ENCODE results near the gene KCNRG.

KCNRG gene

DNA sequence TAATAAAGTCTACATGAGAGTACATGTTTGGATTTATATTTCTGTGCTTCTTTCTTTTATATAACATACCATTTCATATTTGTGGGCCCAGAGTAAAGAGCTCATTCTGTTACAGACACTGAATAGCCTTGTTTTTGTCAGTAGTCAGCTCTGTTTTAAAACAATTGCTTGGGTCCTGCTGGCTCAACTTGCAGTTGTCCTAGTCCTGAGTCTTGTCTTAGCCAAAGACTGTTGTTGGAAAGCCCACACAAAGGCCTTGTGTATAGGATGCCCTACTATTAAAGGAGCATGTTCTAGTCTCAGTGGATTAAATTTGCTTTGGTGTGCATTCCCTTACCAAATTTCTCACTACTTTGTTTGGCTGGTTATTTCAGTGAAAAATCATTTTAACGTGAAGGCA lies 3.8 kb upstream of the KCNRG start:
- Histone ChIP-seq H3K4me3 (ENCODE audit: low read depth in 1 of 2, low read length in 2 of 2) (no peak overlapping the region), H3K27ac (ENCODE audit: low read depth, low read length) (no peak overlapping the region), H3K36me3 (ENCODE audit: control insufficient read depth in 1 of 2, insufficient read depth in 2 of 2, low read length in 2 of 2) (peaks cover 24 to 26% of the 10 kb centered on the region in 2 donors), H3K9me3 (ENCODE audit: control insufficient read depth in 1 of 2, low read length in 2 of 2) (no peaks in the 10 kb centered on the region), H3K27me3 (ENCODE audit: control insufficient read depth in 1 of 2, insufficient read depth in 2 of 2, low read length in 2 of 2) (no peaks in the 10 kb centered on the region), H3K4me1 (ENCODE audit: control insufficient read depth in 1 of 2, insufficient read depth in 2 of 2, low read length in 2 of 2) (peaks cover 0 to 3% of the 10 kb centered on the region in 2 donors), H3K9ac (ENCODE audit: low read depth in 1 of 2, low read length in 2 of 2) (no peak overlapping the region)

- Histone ChIP-seq H3K36me3 (ENCODE audit: control insufficient read depth in 1 of 2, insufficient read depth in 2 of 2, low read length in 2 of 2) (peaks cover 24 to 26% of the 10 kb centered on the region in 2 donors), H3K27ac (ENCODE audit: low read depth, low read length) (no peak overlapping the region), H3K4me1 (ENCODE audit: control insufficient read depth in 1 of 2, insufficient read depth in 2 of 2, low read length in 2 of 2) (no peaks in the 10 kb centered on the region), H3K27me3 (ENCODE audit: control insufficient read depth in 1 of 2, insufficient read depth in 2 of 2, low read length in 2 of 2) (no peaks in the 10 kb centered on the region), H3K4me3 (ENCODE audit: low read depth in 1 of 2, low read length in 2 of 2) (no peak overlapping the region), H3K9me3 (ENCODE audit: control insufficient read depth in 1 of 2, low read length in 2 of 2) (no peaks in the 10 kb centered on the region), H3K9ac (ENCODE audit: low read depth in 1 of 2, low read length in 2 of 2) (no peak overlapping the region)
These were observed 2.7 kb upstream of the KCNRG start for GRCh38 chr13:50012396-50013169.

DNA sequence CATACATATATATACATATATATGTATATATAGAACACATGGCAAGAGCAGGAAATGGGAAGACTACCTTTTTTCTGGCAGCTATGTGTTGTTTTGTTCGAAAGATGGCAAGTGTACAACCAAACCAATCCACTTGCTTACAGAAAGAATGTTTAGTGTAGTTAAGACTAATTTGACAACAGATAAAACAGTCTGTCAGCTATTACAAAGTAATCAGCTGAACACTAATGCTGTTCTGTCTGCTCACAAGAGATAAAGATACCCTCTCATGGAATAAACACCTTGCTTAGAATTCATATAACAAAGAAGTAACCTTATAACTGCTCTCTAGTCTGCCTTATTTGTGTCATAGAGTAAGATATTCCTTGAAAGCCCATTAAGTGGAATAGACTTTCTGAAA lies 858 bp upstream of the KCNRG start:
- Histone ChIP-seq H3K9me3 (ENCODE audit: control insufficient read depth in 1 of 2, low read length in 2 of 2) (no peaks in the 10 kb centered on the region), H3K4me3 (ENCODE audit: low read depth in 1 of 2, low read length in 2 of 2) (no peak overlapping the region), H3K27me3 (ENCODE audit: control insufficient read depth in 1 of 2, insufficient read depth in 2 of 2, low read length in 2 of 2) (no peaks in the 10 kb centered on the region), H3K36me3 (ENCODE audit: control insufficient read depth in 1 of 2, insufficient read depth in 2 of 2, low read length in 2 of 2) (peaks cover 30 to 32% of the 10 kb centered on the region in 2 donors), H3K4me1 (ENCODE audit: control insufficient read depth in 1 of 2, insufficient read depth in 2 of 2, low read length in 2 of 2) (no peaks in the 10 kb centered on the region), H3K9ac (ENCODE audit: low read depth in 1 of 2, low read length in 2 of 2) (no peak overlapping the region), H3K27ac (ENCODE audit: low read depth, low read length) (no peak overlapping the region)

GRCh38 chr13:50015750-50016149 lies 506 bp downstream of the KCNRG start:
- Histone ChIP-seq H3K9me3 (ENCODE audit: control insufficient read depth in 1 of 2, low read length in 2 of 2) (no peaks in the 10 kb centered on the region), H3K27ac (ENCODE audit: low read depth, low read length) (no peak overlapping the region), H3K4me1 (ENCODE audit: control insufficient read depth in 1 of 2, insufficient read depth in 2 of 2, low read length in 2 of 2) (no peaks in the 10 kb centered on the region), H3K4me3 (ENCODE audit: low read depth in 1 of 2, low read length in 2 of 2) (no peak overlapping the region), H3K9ac (ENCODE audit: low read depth in 1 of 2, low read length in 2 of 2) (no peak overlapping the region), H3K27me3 (ENCODE audit: control insufficient read depth in 1 of 2, insufficient read depth in 2 of 2, low read length in 2 of 2) (no peaks in the 10 kb centered on the region), H3K36me3 (ENCODE audit: control insufficient read depth in 1 of 2, insufficient read depth in 2 of 2, low read length in 2 of 2) (peaks cover 32 to 38% of the 10 kb centered on the region in 2 donors)

GRCh38 chr13:50016444-50016843 lies 1.2 kb downstream of the KCNRG start:
- no peak overlapping the region for H3K4me3 ChIP-seq (ENCODE audit: low read depth in 1 of 2, low read length in 2 of 2)
- no peaks in the 10 kb centered on the region for H3K9me3 ChIP-seq (ENCODE audit: control insufficient read depth in 1 of 2, low read length in 2 of 2)
- H3K4me1 ChIP-seq (ENCODE audit: control insufficient read depth in 1 of 2, insufficient read depth in 2 of 2, low read length in 2 of 2) = no peaks in the 10 kb centered on the region
- no peak overlapping the region for H3K9ac ChIP-seq (ENCODE audit: low read depth in 1 of 2, low read length in 2 of 2)
- no peaks in the 10 kb centered on the region for H3K27me3 ChIP-seq (ENCODE audit: control insufficient read depth in 1 of 2, insufficient read depth in 2 of 2, low read length in 2 of 2)
- no peak overlapping the region for H3K27ac ChIP-seq (ENCODE audit: low read depth, low read length)
- peaks cover 27 to 36% of the 10 kb centered on the region in 2 donors for H3K36me3 ChIP-seq (ENCODE audit: control insufficient read depth in 1 of 2, insufficient read depth in 2 of 2, low read length in 2 of 2)

GRCh38 chr13:50017819-50018218 lies 2.6 kb downstream of the KCNRG start:
- H3K4me1 ChIP-seq (ENCODE audit: control insufficient read depth in 1 of 2, insufficient read depth in 2 of 2, low read length in 2 of 2) = no peaks in the 10 kb centered on the region
- peaks cover 13 to 24% of the 10 kb centered on the region in 2 donors for H3K36me3 ChIP-seq (ENCODE audit: control insufficient read depth in 1 of 2, insufficient read depth in 2 of 2, low read length in 2 of 2)
- H3K27me3 ChIP-seq (ENCODE audit: control insufficient read depth in 1 of 2, insufficient read depth in 2 of 2, low read length in 2 of 2) = no peaks in the 10 kb centered on the region
- H3K9me3 ChIP-seq (ENCODE audit: control insufficient read depth in 1 of 2, low read length in 2 of 2) = no peaks in the 10 kb centered on the region
- no peak overlapping the region for H3K27ac ChIP-seq (ENCODE audit: low read depth, low read length)
- H3K4me3 ChIP-seq (ENCODE audit: low read depth in 1 of 2, low read length in 2 of 2) = no peak overlapping the region
- no peak overlapping the region for H3K9ac ChIP-seq (ENCODE audit: low read depth in 1 of 2, low read length in 2 of 2)

- H3K4me1 ChIP-seq (ENCODE audit: control insufficient read depth in 1 of 2, insufficient read depth in 2 of 2, low read length in 2 of 2) = peaks cover 6 to 7% of the 10 kb centered on the region in 2 donors
- peaks cover 7 to 11% of the 10 kb centered on the region in 2 donors for H3K36me3 ChIP-seq (ENCODE audit: control insufficient read depth in 1 of 2, insufficient read depth in 2 of 2, low read length in 2 of 2)
- no peaks in the 10 kb centered on the region for H3K9me3 ChIP-seq (ENCODE audit: control insufficient read depth in 1 of 2, low read length in 2 of 2)
- H3K27me3 ChIP-seq (ENCODE audit: control insufficient read depth in 1 of 2, insufficient read depth in 2 of 2, low read length in 2 of 2) = no peaks in the 10 kb centered on the region
- no peak overlapping the region for H3K4me3 ChIP-seq (ENCODE audit: low read depth in 1 of 2, low read length in 2 of 2)
- H3K9ac ChIP-seq (ENCODE audit: low read depth in 1 of 2, low read length in 2 of 2) = no peak overlapping the region
- H3K27ac ChIP-seq (ENCODE audit: low read depth, low read length) = no peak overlapping the region
These were observed 10.2 kb downstream of the KCNRG start for GRCh38 chr13:50025436-50025835.

- H3K9me3 ChIP-seq (ENCODE audit: control insufficient read depth in 1 of 2, low read length in 2 of 2) = no peaks in the 10 kb centered on the region
- no peak overlapping the region for H3K9ac ChIP-seq (ENCODE audit: low read depth in 1 of 2, low read length in 2 of 2)
- no peak overlapping the region for H3K27ac ChIP-seq (ENCODE audit: low read depth, low read length)
- peaks cover 6% of the 10 kb centered on the region in 2 donors for H3K36me3 ChIP-seq (ENCODE audit: control insufficient read depth in 1 of 2, insufficient read depth in 2 of 2, low read length in 2 of 2)
- H3K27me3 ChIP-seq (ENCODE audit: control insufficient read depth in 1 of 2, insufficient read depth in 2 of 2, low read length in 2 of 2) = no peaks in the 10 kb centered on the region
- no peak overlapping the region for H3K4me3 ChIP-seq (ENCODE audit: low read depth in 1 of 2, low read length in 2 of 2)
- peaks cover 6 to 7% of the 10 kb centered on the region in 2 donors for H3K4me1 ChIP-seq (ENCODE audit: control insufficient read depth in 1 of 2, insufficient read depth in 2 of 2, low read length in 2 of 2)
These were observed 11.7 kb downstream of the KCNRG start for GRCh38 chr13:50026788-50027473.

DNA sequence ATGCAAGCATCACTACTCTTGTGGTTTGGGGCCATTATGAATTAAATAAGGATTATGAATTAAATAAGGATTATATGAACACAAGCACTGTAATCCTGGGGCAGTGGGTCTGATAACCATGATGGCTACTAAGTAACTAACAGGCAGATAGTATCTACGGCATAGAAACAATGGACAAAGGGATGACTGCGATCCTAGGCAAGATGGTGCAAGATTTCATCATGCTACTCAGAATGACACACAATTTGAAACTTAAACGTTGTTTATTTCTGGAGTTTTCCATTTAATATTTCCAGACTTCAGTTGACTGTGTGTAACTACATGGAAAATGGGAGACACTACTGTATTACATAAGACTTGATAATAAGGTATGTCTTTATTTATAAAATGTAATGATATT lies 15.1 kb downstream of the KCNRG start:
- Histone ChIP-seq H3K4me1 (ENCODE audit: control insufficient read depth in 1 of 2, insufficient read depth in 2 of 2, low read length in 2 of 2) (peaks cover 6 to 7% of the 10 kb centered on the region in 2 donors), H3K27me3 (ENCODE audit: control insufficient read depth in 1 of 2, insufficient read depth in 2 of 2, low read length in 2 of 2) (no peaks in the 10 kb centered on the region), H3K9me3 (ENCODE audit: control insufficient read depth in 1 of 2, low read length in 2 of 2) (no peaks in the 10 kb centered on the region)

GRCh38 chr13:50033725-50034124 lies 18.5 kb downstream of the KCNRG start:
- Histone ChIP-seq H3K9me3 (ENCODE audit: control insufficient read depth in 1 of 2, low read length in 2 of 2) (no peaks in the 10 kb centered on the region), H3K4me3 (ENCODE audit: low read depth in 1 of 2, low read length in 2 of 2) (no peak overlapping the region), H3K27ac (ENCODE audit: low read depth, low read length) (no peak overlapping the region), H3K4me1 (ENCODE audit: control insufficient read depth in 1 of 2, insufficient read depth in 2 of 2, low read length in 2 of 2) (no peaks in the 10 kb centered on the region), H3K9ac (ENCODE audit: low read depth in 1 of 2, low read length in 2 of 2) (no peak overlapping the region), H3K27me3 (ENCODE audit: control insufficient read depth in 1 of 2, insufficient read depth in 2 of 2, low read length in 2 of 2) (no peaks in the 10 kb centered on the region), H3K36me3 (ENCODE audit: control insufficient read depth in 1 of 2, insufficient read depth in 2 of 2, low read length in 2 of 2) (no peaks in the 10 kb centered on the region)

More for the DNA sequence above, 15.1 kb downstream of the KCNRG start:
- Histone ChIP-seq H3K4me3 (ENCODE audit: low read depth in 1 of 2, low read length in 2 of 2) (no peak overlapping the region), H3K36me3 (ENCODE audit: control insufficient read depth in 1 of 2, insufficient read depth in 2 of 2, low read length in 2 of 2) (peaks cover 4 to 6% of the 10 kb centered on the region in 2 donors), H3K9ac (ENCODE audit: low read depth in 1 of 2, low read length in 2 of 2) (no peak overlapping the region), H3K27ac (ENCODE audit: low read depth, low read length) (no peak overlapping the region)
